Erythroblast (primary cell): ENCODE results near the gene FCAR.

Experiments
- GATA1 ChIP-seq: IDR thresholded peaks from 2 replicates; pipeline ENCODE4 v1.6.1; 2011; ENCODE audit warnings: low read depth, mild to moderate bottlenecking, control low read depth, low read length, moderate library complexity
- POLR2A ChIP-seq: IDR thresholded peaks from 2 replicates; pipeline ENCODE4 v1.6.1; 2011; ENCODE audit warnings: mild to moderate bottlenecking, low read length

GRCh38 chr19:54883228-54883627 lies 9.2 kb downstream of the FCAR start:
- TF ChIP-seq POLR2A = no peak
- TF ChIP-seq GATA1 = no peak
